Liver (tissue), 9 donors: ENCODE results near the gene RPS6KA3. TPM values are rescaled to one million over a fixed set of nuclear protein-coding genes. Genes with fewer than 3 reads are reported as not detected.

Experiments
- DNase-seq: peaks from one replicate; pipeline ENCODE4 v3.0.0-alpha.2; 2017; ENCODE audit warnings: low spot score
- H3K27ac ChIP-seq, 2 donors: one replicate each; pipeline ENCODE4 v1.7.0; 2013; ENCODE audit warnings: inconsistent platforms in 2 of 2, low read length in 2 of 2, control low read depth in 1 of 2, low read depth in 1 of 2, mild to moderate bottlenecking in 1 of 2
- H3K27me3 ChIP-seq, 4 donors: one replicate each; pipeline versions ENCODE4 v1.6.1 to v1.7.0; 2013; ENCODE audit warnings: low read length in 3 of 4, inconsistent platforms in 1 of 4, mild to moderate bottlenecking in 1 of 4, moderate library complexity in 1 of 4; ENCODE audit not compliant: control insufficient read depth in 4 of 4, insufficient read depth in 4 of 4
- H3K36me3 ChIP-seq, 4 donors: one replicate each; pipeline versions ENCODE4 v1.6.1 to v1.7.0; 2013; ENCODE audit warnings: low read length in 3 of 4, mild to moderate bottlenecking in 3 of 4, low read depth in 1 of 4, moderate library complexity in 1 of 4; ENCODE audit not compliant: control insufficient read depth in 4 of 4, insufficient read depth in 3 of 4
- H3K4me1 ChIP-seq, 4 donors: one replicate each; pipeline versions ENCODE4 v1.6.1 to v1.7.0; 2013; ENCODE audit warnings: low read length in 3 of 4, mild to moderate bottlenecking in 3 of 4, moderate library complexity in 1 of 4; ENCODE audit not compliant: control insufficient read depth in 4 of 4, insufficient read depth in 4 of 4
- H3K4me3 ChIP-seq, 3 donors: one replicate each; pipeline versions ENCODE4 v1.6.1 to v1.7.0; 2013; ENCODE audit warnings: low read length in 3 of 3, control low read depth in 1 of 3, low read depth in 1 of 3, mild to moderate bottlenecking in 1 of 3
- H3K9ac ChIP-seq, 2 donors: one replicate each; pipeline ENCODE4 v1.7.0; 2013; ENCODE audit warnings: low read length in 2 of 2, mild to moderate bottlenecking in 2 of 2, moderate library complexity in 2 of 2, control low read depth in 1 of 2, low read depth in 1 of 2
- H3K9me3 ChIP-seq, 4 donors: one replicate each; pipeline versions ENCODE4 v1.6.1 to v1.7.0; 2013; ENCODE audit warnings: low read length in 3 of 4; ENCODE audit not compliant: control insufficient read depth in 4 of 4
- CTCF ChIP-seq: fragments of 150-350 bp; IDR thresholded peaks from 2 replicates; pipeline ENCODE4 v1.5.1; 2017; ENCODE audit warnings: improper control_type of control experiment, low read depth, low read length; ENCODE audit not compliant: missing input control
- EGR1 ChIP-seq, 2 donors: IDR thresholded peaks; 2 replicates each; pipeline ENCODE4 v1.6.1; 2016 to 2018; ENCODE audit warnings: antibody characterized with exemption in 2 of 2, low read depth in 2 of 2
- FOXA2 ChIP-seq: IDR thresholded peaks from 2 replicates; pipeline ENCODE4 v1.6.1; 2016; ENCODE audit warnings: antibody characterized with exemption
- GABPA ChIP-seq, 2 donors: IDR thresholded peaks in 1 of 2; conservative IDR thresholded peaks in 1 of 2; 2 replicates each; pipeline ENCODE4 v1.6.1; 2016; ENCODE audit warnings: antibody characterized with exemption in 2 of 2, mild to moderate bottlenecking in 1 of 2, moderate library complexity in 1 of 2
- HNF4A ChIP-seq, 2 donors: conservative IDR thresholded peaks; 2 replicates each; pipeline ENCODE4 v1.6.1; 2016; ENCODE audit warnings: antibody characterized with exemption in 2 of 2, mild to moderate bottlenecking in 2 of 2
- HNF4G ChIP-seq: IDR thresholded peaks from 2 replicates; pipeline ENCODE4 v1.6.1; 2016; ENCODE audit warnings: antibody characterized with exemption
- JUND ChIP-seq, 2 donors: IDR thresholded peaks; 2 replicates each; pipeline ENCODE4 v1.6.1; 2016; ENCODE audit warnings: antibody characterized with exemption in 2 of 2
- MAX ChIP-seq: IDR thresholded peaks from 2 replicates; pipeline ENCODE4 v1.6.1; 2016; ENCODE audit warnings: antibody characterized with exemption
- NR2F2 ChIP-seq: IDR thresholded peaks from 2 replicates; pipeline ENCODE4 v1.6.1; 2016; ENCODE audit warnings: antibody characterized with exemption
- RXRA ChIP-seq, 2 donors: IDR thresholded peaks; 2 replicates each; pipeline ENCODE4 v1.6.1; 2017 to 2018; ENCODE audit warnings: antibody characterized with exemption in 2 of 2, mild to moderate bottlenecking in 1 of 2
- SP1 ChIP-seq: IDR thresholded peaks from 2 replicates; pipeline ENCODE4 v1.6.1; 2018; ENCODE audit warnings: antibody characterized with exemption, mild to moderate bottlenecking
- TAF1 ChIP-seq: conservative IDR thresholded peaks from 2 replicates; pipeline ENCODE4 v1.6.1; 2016; ENCODE audit warnings: antibody characterized with exemption, mild to moderate bottlenecking
- YY1 ChIP-seq: IDR thresholded peaks from 2 replicates; pipeline ENCODE4 v1.6.1; 2016; ENCODE audit warnings: antibody characterized with exemption, mild to moderate bottlenecking
- ZBTB33 ChIP-seq: IDR thresholded peaks from 2 replicates; pipeline ENCODE4 v1.6.1; 2016; ENCODE audit warnings: antibody characterized with exemption
- WGBS: extraction: QIAGEN DNeasy Blood & Tissue Kit; methylation state at CpG from one replicate; pipeline ENCODE4 v1.1.7; 2013; 5-methylcytosine and 5-hydroxymethylcytosine counted together
- polyA plus RNA-seq, 2 donors: library from polyadenylated mRNA; stranded (reverse) in 1 of 2; unstranded in 1 of 2; fragments of 200-250 nt in 1 of 2; fragments of >200 nt in 1 of 2; fragmentation: Nextera tagmentation in 1 of 2; extraction: Ambion mirVana in 1 of 2; gene quantifications; one replicate each; pipeline versions ENCODE4 v1.2.1 to v1.2.3, GENCODE V29; 2013 to 2015
- total RNA-seq, 2 donors: library from RNA; depleted of rRNA; stranded (reverse); fragments of >200 nt; gene quantifications; one replicate each; pipeline ENCODE4 v1.2.3, GENCODE V29; 2014
- TF ChIP-seq, protein P1 (sequence below): IDR thresholded peaks from 2 replicates; pipeline ENCODE4 v1.6.1; 2016; ENCODE audit warnings: antibody characterized with exemption
- donor health status: healthy.
- donor health status: healthy.
- donor health status: healthy.
- donor health status: healthy.
- donor health status: healthy.

Gene RPS6KA3
- total and polyA plus RNA-seq, 4 donors, result 11.1 to 69.7 (median 38.8) TPM

DNA sequence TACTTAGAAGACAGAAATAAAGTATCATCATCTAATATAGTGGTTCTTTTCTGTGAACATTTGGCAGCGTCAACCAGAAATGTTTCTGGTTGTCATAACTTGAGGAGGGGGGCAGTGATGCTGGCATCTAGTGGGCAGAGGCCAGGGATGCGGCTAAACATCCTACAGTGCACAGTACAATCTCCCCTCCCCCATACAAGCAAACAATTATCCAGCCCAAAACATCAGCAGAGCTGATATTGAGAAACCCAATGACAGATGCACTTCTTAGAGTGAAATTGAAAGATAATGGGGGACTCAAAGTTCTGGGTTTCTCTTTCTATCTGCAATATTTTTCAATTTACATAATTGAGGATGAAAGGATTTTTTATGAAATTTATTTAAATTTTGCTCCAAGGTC is 123.1 kb downstream of the RPS6KA3 start:
- Histone ChIP-seq H3K4me1 (peaks cover 0 to 16% (median 15%) of the 10 kb centered on the region in 4 donors), H3K27ac (peak overlapping the region in 1 of 2 donors; percentile 12), H3K4me3 (no peak overlapping the region), H3K36me3 (no peaks in the 10 kb centered on the region), H3K9me3 (no peaks in the 10 kb centered on the region), H3K9ac (no peak overlapping the region), H3K27me3 (no peaks in the 10 kb centered on the region)
- 67% methylated on average over 2 of the region's 2 CpGs for WGBS
- DNase-seq, result no peak
- TF ChIP-seq TAF1 (no peak), HNF4A (conservative IDR thresholded peaks at IDR 0.05) (peak; percentile 16 to 43)

DNA sequence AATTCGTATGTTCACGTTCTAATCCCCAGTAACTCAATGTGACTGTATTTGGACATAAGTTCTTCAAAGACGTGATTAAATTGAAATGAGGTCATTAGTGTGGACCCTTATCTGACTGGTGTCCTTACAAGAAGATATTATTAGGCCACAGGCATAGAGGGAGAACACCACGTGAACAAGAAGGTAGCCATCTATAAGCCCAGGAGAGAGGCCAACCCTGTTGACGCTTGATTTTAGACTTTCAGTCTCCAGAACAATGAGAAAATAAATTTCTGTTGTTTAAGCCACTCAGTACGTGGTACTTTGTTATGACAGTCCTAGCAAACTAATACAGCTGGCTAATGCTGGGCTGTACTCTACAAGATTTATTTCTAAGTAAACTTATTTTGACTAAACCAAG is 123.6 kb downstream of the RPS6KA3 start:
- Histone ChIP-seq H3K4me1 (peaks cover 0 to 16% (median 15%) of the 10 kb centered on the region in 4 donors), H3K27ac (peak overlapping the region in 1 of 2 donors; percentile 12), H3K27me3 (no peaks in the 10 kb centered on the region), H3K9ac (no peak overlapping the region), H3K36me3 (peaks cover 0 to 3% (median 0%) of the 10 kb centered on the region in 4 donors), H3K9me3 (no peaks in the 10 kb centered on the region), H3K4me3 (no peak overlapping the region)
- TF ChIP-seq GABPA (IDR thresholded peaks at IDR 0.05 in 1 of 2, conservative IDR thresholded peaks at IDR 0.05 in 1 of 2), result no peak
- TF ChIP-seq ZBTB33, result no peak
- TF ChIP-seq, protein P1, sequence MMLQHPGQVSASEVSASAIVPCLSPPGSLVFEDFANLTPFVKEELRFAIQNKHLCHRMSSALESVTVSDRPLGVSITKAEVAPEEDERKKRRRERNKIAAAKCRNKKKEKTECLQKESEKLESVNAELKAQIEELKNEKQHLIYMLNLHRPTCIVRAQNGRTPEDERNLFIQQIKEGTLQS, result no peak
- no peak for TF ChIP-seq RXRA (IDR thresholded peaks at IDR 0.05)
- no peak for TF ChIP-seq FOXA2
- TF ChIP-seq JUND (IDR thresholded peaks at IDR 0.05), result no peak
- no peak for TF ChIP-seq SP1
- DNase-seq, result no peak
- 88% methylated on average over 6 of the region's 6 CpGs for WGBS

GRCh38 chrX:20141281-20142220 is 125.2 kb downstream of the RPS6KA3 start, which contains the start of gene EIF1AX:
TSS of gene EIF1AX (minus strand) at chrX:20141838. CDS start at chrX:20141640, 198 bp downstream.
- H3K27ac ChIP-seq, result peak within 1 kb of the TSS; percentile 75 to 93
- H3K9ac ChIP-seq, result peak within 1 kb of the TSS; percentile 82 to 95
- H3K4me3 ChIP-seq, result peak within 1 kb of the TSS; percentile 71 to 97 (median 82)
- peak; percentile 92 for DNase-seq
- H3K9me3 ChIP-seq, result no peaks in the 10 kb centered on the region
- 5% methylated on average over 82 of the region's 82 CpGs for WGBS
- H3K4me1 ChIP-seq, result peaks cover 0 to 16% (median 15%) of the 10 kb centered on the region in 4 donors
- peaks cover 0 to 14% (median 5%) of the 10 kb centered on the region in 4 donors for H3K36me3 ChIP-seq
- no peaks in the 10 kb centered on the region for H3K27me3 ChIP-seq
- TF ChIP-seq TAF1, result peak; percentile 85
- TF ChIP-seq HNF4G, result no peak
- no peak for TF ChIP-seq FOXA2
- TF ChIP-seq NR2F2, result no peak
- TF ChIP-seq RXRA (IDR thresholded peaks at IDR 0.05), result peak in 1 of 2 donors; percentile 30
- TF ChIP-seq CTCF, result no peak
- no peak for TF ChIP-seq ZBTB33
- TF ChIP-seq, protein P1, result no peak
- no peak for TF ChIP-seq EGR1 (IDR thresholded peaks at IDR 0.05; ENCODE audit: low read depth in 2 of 2)
- TF ChIP-seq YY1, result peak; percentile 91
- TF ChIP-seq MAX, result no peak
